Activated T-cell treated with anti-CD3 and anti-CD28 coated beads, Interleukin-2, amount 50 U/mL, for 4 hours (primary cell): Measurements from ENCODE around the gene POMGNT1. TPM values are rescaled to one million over a fixed set of nuclear protein-coding genes. Genes with fewer than 3 reads are reported as not detected.

Experiments used
- ATAC-seq, 2 donors: fragments of 200-7000 bp; cut with Tn5 transposase; one replicate each; pipeline ENCODE4 v1.10.0; 2021
- DNase-seq: peaks from one replicate; pipeline ENCODE4 v3.0.0-alpha.2; 2020
- H3K27me3 Mint-ChIP-seq: one replicate; pipeline ENCODE4 v1.8.0; 2021; ENCODE audit warnings: low read depth, mixed read lengths
- H3K36me3 Mint-ChIP-seq: one replicate; pipeline ENCODE4 v1.8.0; 2022; ENCODE audit warnings: mixed read lengths; ENCODE audit not compliant: insufficient read depth
- H3K4me1 Mint-ChIP-seq: one replicate; pipeline ENCODE4 v1.8.0; 2021; ENCODE audit warnings: low read depth, mixed read lengths
- H3K4me3 Mint-ChIP-seq: one replicate; pipeline ENCODE4 v1.8.0; 2021; ENCODE audit warnings: mild to moderate bottlenecking, moderate library complexity, mixed read lengths
- H3K9me3 Mint-ChIP-seq: one replicate; pipeline ENCODE4 v1.8.0; 2021; ENCODE audit warnings: mixed read lengths
- total RNA-seq, 3 donors: library from RNA; stranded (reverse); gene quantifications; one replicate each; pipeline ENCODE4 v1.2.1, GENCODE V29; 2021

The POMGNT1 gene
- total RNA-seq, 3 donors from 2014 or later: 60.5 to 73.5 (median 73.0) TPM

GRCh38 chr1:46196609-46197008, 1.6 kb downstream of the POMGNT1 start:
- DNase-seq (no peak), ATAC-seq (no peak)
- H3K4me3 Mint-ChIP-seq: peak overlapping the region; percentile 88
- no peaks in the 10 kb centered on the region for H3K9me3 Mint-ChIP-seq
- H3K27me3 Mint-ChIP-seq: no peaks in the 10 kb centered on the region
- H3K36me3 Mint-ChIP-seq: peaks cover 21% of the 10 kb centered on the region
- peaks cover 19% of the 10 kb centered on the region for H3K4me1 Mint-ChIP-seq

- DNase-seq (no peak), ATAC-seq (no peak)
- H3K36me3 Mint-ChIP-seq: peaks cover 29% of the 10 kb centered on the region
- H3K4me1 Mint-ChIP-seq: peaks cover 17% of the 10 kb centered on the region
- no peaks in the 10 kb centered on the region for H3K27me3 Mint-ChIP-seq
- no peak overlapping the region for H3K4me3 Mint-ChIP-seq
- no peaks in the 10 kb centered on the region for H3K9me3 Mint-ChIP-seq
Measured at GRCh38 chr1:46194641-46195193, 3.5 kb downstream of the POMGNT1 start.

DNA sequence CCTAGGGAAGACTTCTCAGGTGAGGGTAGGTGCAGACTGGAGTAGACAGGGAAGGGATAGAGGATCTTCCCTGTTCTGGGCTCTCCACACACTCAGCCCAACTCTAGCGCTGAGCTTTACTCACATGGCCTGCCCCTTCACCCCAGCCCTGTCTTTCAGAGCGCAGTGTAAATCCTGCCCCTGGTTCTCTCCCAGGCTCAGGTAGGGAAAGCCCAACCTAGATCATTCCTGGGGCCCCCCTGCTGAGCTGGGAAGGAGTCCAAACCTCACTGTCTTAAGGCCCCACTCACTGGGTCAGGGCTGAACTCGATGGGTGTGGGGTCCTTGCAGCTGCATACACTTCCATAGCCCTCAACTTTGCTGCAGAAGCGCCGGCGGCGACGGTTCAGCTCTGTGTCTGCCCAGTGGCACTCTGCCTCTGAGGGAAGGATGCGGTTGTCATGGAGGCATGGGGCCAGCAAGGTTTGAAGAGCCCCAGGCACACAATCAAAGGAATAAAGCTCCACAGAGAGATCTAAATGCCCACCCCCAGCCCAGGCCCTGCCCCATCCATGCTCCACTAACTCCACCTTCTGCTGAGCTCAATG, 4.2 kb downstream of the POMGNT1 start:
- H3K4me3 Mint-ChIP-seq: no peak overlapping the region
- peaks cover 34% of the 10 kb centered on the region for H3K36me3 Mint-ChIP-seq
- H3K9me3 Mint-ChIP-seq: no peaks in the 10 kb centered on the region
- DNase-seq: no peak
- no peaks in the 10 kb centered on the region for H3K27me3 Mint-ChIP-seq
- ATAC-seq: no peak
- H3K4me1 Mint-ChIP-seq: peaks cover 14% of the 10 kb centered on the region

- H3K4me3 Mint-ChIP-seq: no peak overlapping the region
- H3K9me3 Mint-ChIP-seq: no peaks in the 10 kb centered on the region
- no peaks in the 10 kb centered on the region for H3K27me3 Mint-ChIP-seq
- DNase-seq (no peak), ATAC-seq (no peak)
- peaks cover 11% of the 10 kb centered on the region for H3K4me1 Mint-ChIP-seq
- peaks cover 36% of the 10 kb centered on the region for H3K36me3 Mint-ChIP-seq
Measured at GRCh38 chr1:46193285-46193684, 4.9 kb downstream of the POMGNT1 start.

DNA sequence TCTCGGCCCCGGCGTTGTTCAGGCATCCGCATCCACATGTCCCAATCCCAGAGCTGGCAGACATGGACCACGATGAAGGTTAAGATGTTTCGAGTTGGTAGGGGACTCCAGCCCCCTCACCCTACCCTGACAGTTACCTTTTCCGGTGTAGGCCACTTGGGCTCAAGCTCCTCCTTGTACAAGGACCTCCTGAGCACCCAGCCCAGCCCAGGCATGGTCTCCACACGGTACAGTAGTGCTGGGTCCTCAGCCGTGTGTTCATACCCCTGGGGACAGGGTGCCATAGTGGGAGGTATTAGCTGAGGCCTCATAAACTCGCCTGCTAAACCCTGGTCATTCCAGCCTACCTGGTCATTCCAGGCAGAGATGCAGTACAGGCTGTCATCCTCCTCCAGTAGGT, 6.1 kb downstream of the POMGNT1 start:
- ATAC-seq: no peak
- no peaks in the 10 kb centered on the region for H3K27me3 Mint-ChIP-seq
- no peak for DNase-seq
- peaks cover 38% of the 10 kb centered on the region for H3K36me3 Mint-ChIP-seq
- H3K4me3 Mint-ChIP-seq: no peak overlapping the region
- no peaks in the 10 kb centered on the region for H3K9me3 Mint-ChIP-seq
- peaks cover 6% of the 10 kb centered on the region for H3K4me1 Mint-ChIP-seq

DNA sequence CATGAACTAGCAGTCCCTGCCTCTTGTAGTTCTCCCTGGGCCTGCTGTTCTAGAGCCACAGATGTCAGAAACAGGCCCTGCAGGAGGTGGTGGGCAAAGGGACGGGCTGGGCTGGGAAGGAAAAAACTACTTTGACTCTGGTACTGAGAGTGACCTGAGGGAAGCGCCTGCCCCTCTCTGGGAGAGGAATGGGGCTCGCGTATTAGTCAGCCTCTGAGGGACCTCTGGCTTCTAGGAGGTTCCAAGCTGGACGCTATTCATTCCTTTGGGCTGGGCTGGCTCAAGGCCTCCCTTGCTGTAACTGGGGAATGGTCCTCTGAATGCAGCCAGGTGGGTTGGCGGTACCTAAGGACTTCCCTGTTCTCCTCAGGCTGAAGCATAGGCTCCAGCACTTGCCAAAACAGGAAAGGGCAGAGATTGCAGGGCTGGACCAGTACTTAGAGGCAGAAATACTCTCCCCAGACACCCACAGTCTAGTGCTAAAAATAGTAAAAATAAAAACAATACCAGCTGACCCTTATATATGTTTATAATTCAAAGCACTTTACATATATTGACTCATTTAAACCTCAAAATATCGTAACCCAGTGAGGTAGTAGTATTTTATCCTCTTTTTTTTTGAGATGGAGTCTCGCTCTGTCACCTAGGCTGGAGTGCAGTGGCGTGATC, 7.1 kb downstream of the POMGNT1 start:
- Mint-ChIP-seq H3K4me1 (no peaks in the 10 kb centered on the region), H3K9me3 (no peaks in the 10 kb centered on the region), H3K36me3 (peaks cover 38% of the 10 kb centered on the region), H3K27me3 (no peaks in the 10 kb centered on the region), H3K4me3 (no peak overlapping the region)
- DNase-seq (no peak), ATAC-seq (no peak)

DNA sequence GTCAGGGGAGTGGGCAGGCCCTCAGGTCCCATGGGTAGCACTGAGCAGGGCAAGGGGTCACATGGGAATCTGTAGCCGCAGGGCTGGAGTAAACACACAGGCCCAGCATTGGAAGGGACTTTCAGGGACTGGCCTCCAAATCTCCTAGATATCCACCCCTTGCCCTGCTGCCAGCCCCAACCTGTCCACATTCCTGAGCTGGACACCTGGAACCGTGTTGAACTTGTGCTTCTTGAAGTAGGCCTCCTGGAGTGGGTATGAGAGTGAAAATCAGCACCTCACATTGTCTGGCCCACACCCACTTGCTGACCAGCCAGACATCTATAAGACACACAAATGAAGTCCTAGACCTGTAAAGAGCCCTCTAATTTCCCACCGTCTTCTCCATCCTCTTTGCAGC, 7.7 kb downstream of the POMGNT1 start:
- DNase-seq (no peak), ATAC-seq (no peak)
- Mint-ChIP-seq H3K27me3 (no peaks in the 10 kb centered on the region), H3K36me3 (peaks cover 38% of the 10 kb centered on the region), H3K4me3 (no peak overlapping the region), H3K4me1 (peaks cover 3% of the 10 kb centered on the region), H3K9me3 (no peaks in the 10 kb centered on the region)

- no peaks in the 10 kb centered on the region for H3K27me3 Mint-ChIP-seq
- H3K36me3 Mint-ChIP-seq: peaks cover 26% of the 10 kb centered on the region
- DNase-seq (no peak), ATAC-seq (no peak)
- H3K9me3 Mint-ChIP-seq: no peaks in the 10 kb centered on the region
- H3K4me3 Mint-ChIP-seq: no peak overlapping the region
- peaks cover 21% of the 10 kb centered on the region for H3K4me1 Mint-ChIP-seq
Measured at GRCh38 chr1:46188295-46189030, 9.8 kb downstream of the POMGNT1 start.

- H3K9me3 Mint-ChIP-seq: no peaks in the 10 kb centered on the region
- DNase-seq (no peak), ATAC-seq (no peak)
- peaks cover 21% of the 10 kb centered on the region for H3K4me1 Mint-ChIP-seq
- peaks cover 19% of the 10 kb centered on the region for H3K36me3 Mint-ChIP-seq
- H3K27me3 Mint-ChIP-seq: no peaks in the 10 kb centered on the region
- no peak overlapping the region for H3K4me3 Mint-ChIP-seq
Measured at GRCh38 chr1:46187106-46187869, 10.9 kb downstream of the POMGNT1 start.

GRCh38 chr1:46186076-46186475, 12.2 kb downstream of the POMGNT1 start:
- Mint-ChIP-seq H3K36me3 (peaks cover 13% of the 10 kb centered on the region), H3K4me3 (no peak overlapping the region), H3K27me3 (no peaks in the 10 kb centered on the region), H3K9me3 (no peaks in the 10 kb centered on the region), H3K4me1 (peaks cover 21% of the 10 kb centered on the region)
- no peak for ATAC-seq
- DNase-seq: no peak

- Mint-ChIP-seq H3K27me3 (no peaks in the 10 kb centered on the region), H3K4me1 (peaks cover 21% of the 10 kb centered on the region), H3K36me3 (peaks cover 10% of the 10 kb centered on the region), H3K9me3 (no peaks in the 10 kb centered on the region), H3K4me3 (peak overlapping the region; percentile 72)
- ATAC-seq (peak; percentile 92 to 96), DNase-seq (peak; percentile 30)
Measured at GRCh38 chr1:46184920-46185658, 13.1 kb downstream of the POMGNT1 start.

DNA sequence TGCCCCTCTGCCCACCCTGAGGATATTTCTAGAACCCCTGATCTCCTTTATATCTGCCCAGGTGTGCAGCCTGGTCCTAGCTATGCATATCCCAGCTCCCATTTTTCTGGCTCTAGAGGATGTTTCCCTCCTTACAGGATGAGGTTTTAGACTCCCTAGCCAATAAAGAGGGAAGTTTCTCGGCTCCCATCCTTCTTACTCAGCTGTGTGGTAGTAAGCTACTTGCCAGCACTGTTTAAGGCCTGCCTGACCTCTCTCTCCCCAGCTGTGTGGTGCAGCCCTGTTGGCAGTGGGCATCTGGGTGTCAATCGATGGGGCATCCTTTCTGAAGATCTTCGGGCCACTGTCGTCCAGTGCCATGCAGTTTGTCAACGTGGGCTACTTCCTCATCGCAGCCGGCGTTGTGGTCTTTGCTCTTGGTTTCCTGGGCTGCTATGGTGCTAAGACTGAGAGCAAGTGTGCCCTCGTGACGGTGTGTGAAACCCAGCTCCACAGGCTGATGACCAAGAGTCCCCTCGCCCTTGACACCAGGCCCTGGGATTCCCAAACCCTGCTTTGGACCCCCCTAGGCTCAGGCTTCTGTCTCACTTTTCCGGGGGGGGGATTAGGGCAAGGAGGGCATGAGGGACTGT, 14.2 kb downstream of the POMGNT1 start:
- H3K4me1 Mint-ChIP-seq: peaks cover 21% of the 10 kb centered on the region
- DNase-seq (no peak), ATAC-seq (no peak)
- H3K9me3 Mint-ChIP-seq: no peaks in the 10 kb centered on the region
- H3K4me3 Mint-ChIP-seq: no peak overlapping the region
- H3K36me3 Mint-ChIP-seq: peaks cover 4% of the 10 kb centered on the region
- H3K27me3 Mint-ChIP-seq: no peaks in the 10 kb centered on the region

DNA sequence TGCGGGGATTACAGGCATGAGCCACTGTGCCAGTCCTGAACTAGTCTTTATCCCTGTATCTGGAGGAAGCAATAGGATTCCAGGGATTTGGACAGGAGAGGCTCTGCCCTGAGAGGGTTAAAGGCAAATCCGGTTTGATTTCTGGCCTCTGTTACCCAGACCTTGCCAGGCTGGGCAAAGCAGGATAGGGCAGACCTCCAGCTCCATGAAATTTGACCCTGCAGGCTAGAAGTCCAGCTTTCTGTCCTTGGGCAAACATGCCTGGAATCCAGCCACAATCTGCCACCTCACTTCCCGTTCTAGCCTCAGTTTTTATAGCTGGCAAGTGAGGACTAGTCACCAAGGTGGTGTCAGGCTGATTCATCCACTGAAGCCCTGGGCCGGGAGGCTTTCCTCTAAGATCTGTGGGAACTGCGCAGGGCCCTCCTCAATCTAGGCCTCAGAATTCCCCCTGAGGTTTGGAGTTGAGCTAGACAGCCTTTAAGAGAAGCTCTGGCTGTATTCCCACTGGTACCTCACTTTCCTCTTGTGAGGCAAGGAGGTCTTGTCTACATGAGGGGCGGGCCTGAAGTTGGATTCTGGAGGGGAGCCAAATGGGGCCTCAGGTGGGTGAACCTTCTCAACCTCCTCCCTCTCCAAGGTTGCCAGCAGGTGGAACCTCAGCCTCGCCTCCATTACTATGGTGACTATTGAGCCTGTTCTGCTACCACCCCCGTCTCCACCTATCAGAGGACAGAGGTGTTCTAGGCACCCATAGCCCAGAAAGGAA, 15.0 kb downstream of the POMGNT1 start:
- H3K4me3 Mint-ChIP-seq: no peak overlapping the region
- H3K27me3 Mint-ChIP-seq: no peaks in the 10 kb centered on the region
- no peaks in the 10 kb centered on the region for H3K9me3 Mint-ChIP-seq
- peaks cover 21% of the 10 kb centered on the region for H3K4me1 Mint-ChIP-seq
- no peak for ATAC-seq
- H3K36me3 Mint-ChIP-seq: peaks cover 1% of the 10 kb centered on the region
- DNase-seq: no peak
